H1 (cell line): ENCODE results near the gene ADAM12. TPM values are rescaled to one million over a fixed set of nuclear protein-coding genes. Genes with fewer than 3 reads are reported as not detected.
A peak's percentile ranks its signal among the peaks of the same experiment; 100 is the strongest.
"Not testable (repeated sequence)": the region's sequence is repeated elsewhere in the genome, so short reads cannot be mapped to it uniquely, and the experiment has no call there.

ENCODE experiments used
- CTCF ChIA-PET: fragments of 300-600 bp; sonication (Branson Sonifier 250); formaldehyde crosslinking; loops from one replicate; lab custom pipeline; 2021; ENCODE audit not compliant: partially characterized antibody; lab: Charles Lee
- POLR2A ChIA-PET: fragments of 300-600 bp; sonication (Branson Sonifier 250); formaldehyde crosslinking; loops from one replicate; lab custom pipeline; 2021; ENCODE audit warnings: inconsistent platforms; ENCODE audit not compliant: partially characterized antibody; lab: Charles Lee
- DNase-seq, 2 experiments: peaks; one replicate each; pipeline versions ENCODE4 v3.0.0 to v3.0.0-alpha.2; 2010 to 2022; ENCODE audit warnings: low spot score in 2 of 2, low read depth in 1 of 2, mixed read lengths in 1 of 2
- FAIRE-seq: peaks from 2 replicates; lab custom pipeline; 2011; peaks lifted over from hg19 to GRCh38; lab: Jason Lieb, UNC
- H2AFZ ChIP-seq: 2 replicates; pipeline ENCODE4 v1.8.1; 2012; ENCODE audit warnings: low read length, inconsistent platforms
- H2AK5ac ChIP-seq: 2 replicates; pipeline ENCODE4 v1.6.1; 2013; ENCODE audit warnings: low read depth, low read length
- H2BK120ac ChIP-seq: replicated peaks from 2 replicates; pipeline ENCODE3; 2013; ENCODE audit warnings: low read depth, low read length, inconsistent platforms
- H2BK12ac ChIP-seq: 2 replicates; pipeline ENCODE4 v1.6.1; 2013; ENCODE audit warnings: low read depth, low read length
- H2BK15ac ChIP-seq: 2 replicates; pipeline ENCODE4 v1.6.1; 2013; ENCODE audit warnings: low read length
- H2BK20ac ChIP-seq: 2 replicates; pipeline ENCODE4 v1.6.1; 2013; ENCODE audit warnings: low read length
- H2BK5ac ChIP-seq: 2 replicates; pipeline ENCODE4 v1.6.1; 2013; ENCODE audit warnings: low read depth, low read length
- H3K14ac ChIP-seq: 2 replicates; pipeline ENCODE4 v1.6.1; 2013; ENCODE audit warnings: inconsistent platforms; ENCODE audit not compliant: insufficient read length
- H3K18ac ChIP-seq: 2 replicates; pipeline ENCODE4 v1.6.1; 2013; ENCODE audit warnings: low read length; ENCODE audit errors: extremely low read depth
- H3K23ac ChIP-seq: 2 replicates; pipeline ENCODE4 v1.6.1; 2013; ENCODE audit warnings: inconsistent platforms; ENCODE audit not compliant: insufficient read length
- H3K23me2 ChIP-seq: 2 replicates; pipeline ENCODE4 v1.6.1; 2013; ENCODE audit warnings: low read depth, low read length
- H3K27ac ChIP-seq: 2 replicates; pipeline ENCODE4 v1.6.1; 2011; ENCODE audit warnings: low read depth, low read length, inconsistent platforms
- H3K27me3 ChIP-seq, 4 experiments: replicated peaks in 1 of 4; 1 replicate in 1 of 4; 2 replicates in 3 of 4; pipeline versions ENCODE4 v1.6.1 to v1.8.1; 2011 to 2013; ENCODE audit warnings: low read length in 3 of 4, mild to moderate bottlenecking in 3 of 4, inconsistent platforms in 2 of 4, mixed read lengths in 2 of 4, moderate library complexity in 1 of 4; ENCODE audit not compliant: control insufficient read depth in 3 of 4, insufficient read depth in 3 of 4; ENCODE audit errors: extremely low read depth in 1 of 4
- H3K36me3 ChIP-seq, 4 experiments: 2 replicates each; pipeline versions ENCODE4 v1.6.1 to v1.8.1; 2011 to 2013; ENCODE audit warnings: mild to moderate bottlenecking in 4 of 4, low read length in 3 of 4, moderate library complexity in 2 of 4, control low read depth in 1 of 4, inconsistent platforms in 1 of 4; ENCODE audit not compliant: insufficient read depth in 4 of 4, control insufficient read depth in 2 of 4
- H3K4ac ChIP-seq: replicated peaks from 2 replicates; pipeline ENCODE3; 2013; ENCODE audit warnings: low read length, low read depth, mixed read lengths, inconsistent platforms; ENCODE audit not compliant: insufficient read length
- H3K4me1 ChIP-seq, 4 experiments: replicated peaks in 1 of 4; 1 replicate in 1 of 4; 2 replicates in 3 of 4; pipeline versions ENCODE4 v1.6.1 to v1.8.1; 2011 to 2013; ENCODE audit warnings: low read length in 3 of 4, inconsistent platforms in 2 of 4, mixed read lengths in 1 of 4; ENCODE audit not compliant: insufficient read depth in 4 of 4, control insufficient read depth in 3 of 4
- H3K4me2 ChIP-seq, 2 experiments: 2 replicates each; pipeline versions ENCODE4 v1.6.1 to v1.8.1; 2011 to 2013; ENCODE audit warnings: low read depth in 2 of 2, low read length in 2 of 2, control low read depth in 1 of 2, inconsistent platforms in 1 of 2, mild to moderate bottlenecking in 1 of 2; ENCODE audit not compliant: insufficient read depth in 1 of 2
- H3K4me3 ChIP-seq, 4 experiments: fragments of 200-600, 300-600 bp in 1 of 4; sonication (generic), shearing (Covaris generic), sonication (Bioruptor Twin) in 1 of 4; 2 replicates each; pipeline versions ENCODE4 v1.5.1 to v1.8.1; 2011 to 2016; ENCODE audit warnings: low read length in 4 of 4, low read depth in 3 of 4, control low read depth in 2 of 4, inconsistent platforms in 2 of 4, mild to moderate bottlenecking in 2 of 4, mixed read lengths in 1 of 4, moderate library complexity in 1 of 4; ENCODE audit not compliant: insufficient read depth in 2 of 4; ENCODE audit errors: extremely low read depth in 1 of 4
- H3K56ac ChIP-seq: replicated peaks from 2 replicates; pipeline ENCODE3; 2013; ENCODE audit warnings: low read depth, mild to moderate bottlenecking, mixed read lengths, low read length, inconsistent platforms; ENCODE audit not compliant: insufficient read length
- H3K79me1 ChIP-seq: 2 replicates; pipeline ENCODE4 v1.6.1; 2013; ENCODE audit warnings: low read depth, low read length, control low read depth
- H3K79me2 ChIP-seq, 2 experiments: 2 replicates each; pipeline versions ENCODE4 v1.6.1 to v1.8.1; 2012 to 2013; ENCODE audit warnings: low read length in 2 of 2, mild to moderate bottlenecking in 2 of 2, inconsistent platforms in 1 of 2; ENCODE audit not compliant: insufficient read depth in 2 of 2, control insufficient read depth in 1 of 2
- H3K9ac ChIP-seq, 4 experiments: replicated peaks in 1 of 4; 1 replicate in 1 of 4; 2 replicates in 3 of 4; pipeline versions ENCODE4 v1.6.1 to v1.8.1; 2011 to 2013; ENCODE audit warnings: low read depth in 3 of 4, low read length in 3 of 4, control low read depth in 2 of 4, mild to moderate bottlenecking in 2 of 4, moderate library complexity in 2 of 4, inconsistent platforms in 1 of 4; ENCODE audit errors: extremely low read depth in 1 of 4
- H3K9me3 ChIP-seq, 2 experiments: 2 replicates each; pipeline versions ENCODE4 v1.6.1 to v1.8.1; 2012 to 2013; ENCODE audit warnings: mild to moderate bottlenecking in 2 of 2, moderate library complexity in 2 of 2, control low read depth in 1 of 2, inconsistent platforms in 1 of 2, low read depth in 1 of 2, low read length in 1 of 2, mixed read lengths in 1 of 2; ENCODE audit not compliant: insufficient read depth in 2 of 2
- H4K20me1 ChIP-seq, 2 experiments: replicated peaks in 1 of 2; 2 replicates each; pipeline versions ENCODE3 to v1.8.1; 2011 to 2013; ENCODE audit warnings: inconsistent platforms in 2 of 2, low read length in 2 of 2, mild to moderate bottlenecking in 1 of 2; ENCODE audit not compliant: insufficient read depth in 2 of 2, control insufficient read depth in 1 of 2
- H4K5ac ChIP-seq: 2 replicates; pipeline ENCODE4 v1.6.1; 2013; ENCODE audit warnings: low read length, low read depth, mixed read lengths, inconsistent platforms; ENCODE audit not compliant: insufficient read length
- H4K8ac ChIP-seq: 2 replicates; pipeline ENCODE4 v1.8.0; 2013; ENCODE audit warnings: mild to moderate bottlenecking, moderate library complexity, low read length, inconsistent platforms; ENCODE audit not compliant: insufficient read depth; ENCODE audit errors: extremely low read depth
- H4K91ac ChIP-seq: replicated peaks from 2 replicates; pipeline ENCODE3; 2013; ENCODE audit warnings: low read length, mixed read lengths, inconsistent platforms; ENCODE audit not compliant: insufficient read length
- PHF8 ChIP-seq: fragments of 200-600 bp; sonication (generic); conservative IDR thresholded peaks from 2 replicates; pipeline ENCODE4 v1.7.1; 2012; ENCODE audit warnings: low read depth, mild to moderate bottlenecking, inconsistent platforms, low read length, moderate library complexity
- RAD21 ChIP-seq, 2 experiments: IDR thresholded peaks in 1 of 2; conservative IDR thresholded peaks in 1 of 2; 2 replicates each; pipeline ENCODE4 v1.6.1; 2011; ENCODE audit warnings: low read depth in 2 of 2, low read length in 2 of 2, improper control_type of control experiment in 1 of 2, inconsistent platforms in 1 of 2, mild to moderate bottlenecking in 1 of 2, moderate library complexity in 1 of 2
- WGBS, 2 experiments: shearing (Covaris generic) in 1 of 2; methylation state at CpG; one replicate each; pipeline versions ENCODE4 v1.1.6 to v1.1.7; 2013 to 2015; ENCODE audit warnings: low lambda C conversion rate in 2 of 2, mixed read lengths in 2 of 2, inconsistent platforms in 1 of 2, low coverage in 1 of 2, missing lambda C conversion rate in 1 of 2; ENCODE audit not compliant: insufficient replicate concordance in 2 of 2, insufficient coverage in 1 of 2, insufficient read length in 1 of 2; ENCODE audit errors: extremely low coverage in 1 of 2, missing lambda C conversion rate in 1 of 2; 5-methylcytosine and 5-hydroxymethylcytosine counted together
- polyA plus RNA-seq, 7 experiments: library from polyadenylated mRNA; depleted of rRNA in 3 of 7; stranded (reverse) in 5 of 7; unstranded in 2 of 7; fragments of >200 nt in 5 of 7; fragments of 200-250 nt in 2 of 7; gene quantifications; 1 replicate in 5 of 7; 2 replicates in 1 of 7; 4 replicates in 1 of 7; pipeline versions ENCODE4 v1.2.1 to v1.2.3, GENCODE V29; 2011 to 2013; ENCODE audit warnings: missing spikeins in 2 of 7, mixed read lengths in 2 of 7
- total RNA-seq: library from RNA; stranded (reverse); fragmentation: NEBNext Ultra II Directional; extraction: Animal tissue kit (Norgen Biotek cat#: 25700); gene quantifications from 2 replicates; pipeline ENCODE4 v1.2.1, GENCODE V29; 2021

The ADAM12 gene
- total and polyA plus RNA-seq, 2 of the 8 experiments (the other 6 are each of a cell fraction or from before 2014, with no cell fraction given), result 0.07 to 0.17 TPM

DNA sequence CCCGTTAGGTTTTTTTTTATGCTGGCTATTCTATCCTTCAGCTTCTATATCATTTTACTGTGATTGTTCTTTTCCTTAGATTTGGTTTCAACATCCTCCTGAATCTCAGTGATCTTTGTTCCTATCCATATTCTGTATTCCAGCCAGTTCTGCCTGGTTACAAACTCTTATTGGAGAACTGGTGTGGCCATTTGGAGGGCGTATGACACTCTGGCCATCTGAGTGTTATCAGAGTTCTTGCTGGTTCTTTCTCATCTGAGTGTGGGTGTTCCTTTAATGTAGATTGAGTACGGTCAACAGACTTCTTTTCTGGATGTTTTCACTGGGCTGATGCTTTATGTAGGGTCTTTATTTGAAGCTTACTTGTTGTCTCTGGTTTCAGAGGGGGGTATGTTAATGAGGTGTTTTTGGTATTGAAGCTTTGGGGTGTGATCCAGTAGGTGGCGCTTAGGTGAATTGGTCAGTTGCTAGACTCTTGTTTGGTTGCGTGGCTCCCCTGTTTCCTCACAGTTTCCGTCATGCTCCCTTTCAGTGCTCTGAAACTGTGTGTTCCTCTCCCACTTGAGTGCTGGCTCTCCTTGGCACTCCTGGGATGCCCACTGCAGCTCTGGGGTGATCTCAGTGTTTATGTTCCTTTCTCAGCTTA, 411.2 kb downstream of the ADAM12 start (continued):
- TF ChIP-seq RAD21 (IDR thresholded peaks at IDR 0.05 in 1 of 2, conservative IDR thresholded peaks at IDR 0.05 in 1 of 2; ENCODE audit: low read depth in 2 of 2, low read length in 2 of 2) (peak; percentile 52 to 54), PHF8 (no peak)

DNA sequence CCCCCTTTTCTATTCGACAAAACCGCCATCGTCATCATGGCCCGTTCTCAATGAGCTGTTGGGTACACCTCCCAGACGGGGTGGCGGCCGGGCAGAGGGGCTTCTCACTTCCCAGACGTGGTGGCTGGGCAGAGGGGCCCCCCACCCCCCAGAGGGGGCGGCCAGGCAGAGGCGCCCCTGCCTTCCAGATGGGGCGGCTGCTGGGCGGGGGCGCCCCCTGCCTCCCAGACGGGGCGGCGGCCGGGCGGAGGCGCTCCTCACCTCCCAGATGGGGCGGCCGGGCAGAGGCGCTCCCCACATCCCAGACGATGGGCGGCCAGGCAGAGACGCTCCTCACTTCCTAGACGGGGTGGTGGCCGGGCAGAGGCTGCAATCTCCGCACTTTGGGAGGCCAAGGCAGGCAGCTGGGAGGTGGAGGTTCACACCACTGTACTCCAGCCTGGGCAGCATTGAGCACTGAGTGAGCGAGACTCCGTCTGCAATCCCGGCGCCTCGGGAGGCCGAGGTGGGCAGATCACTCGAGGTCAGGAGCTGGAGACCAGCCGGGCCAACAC, 418.1 kb downstream of the ADAM12 start:
- H3K79me1 ChIP-seq, H3K18ac ChIP-seq, H4K91ac ChIP-seq, H3K27ac ChIP-seq, H3K36me3 ChIP-seq, H4K5ac ChIP-seq, H3K4me3 ChIP-seq, H2AFZ ChIP-seq, DNase-seq, H2BK120ac ChIP-seq, H3K9ac ChIP-seq, H2BK15ac ChIP-seq, H3K4ac ChIP-seq, H2AK5ac ChIP-seq, H3K14ac ChIP-seq, H3K56ac ChIP-seq, H3K4me1 ChIP-seq, H3K23ac ChIP-seq, H3K79me2 ChIP-seq, FAIRE-seq, H4K20me1 ChIP-seq, H2BK12ac ChIP-seq, H2BK20ac ChIP-seq, H3K27me3 ChIP-seq, H3K4me2 ChIP-seq, H2BK5ac ChIP-seq, POLR2A ChIA-PET, H3K23me2 ChIP-seq, H4K8ac ChIP-seq: not testable (repeated sequence)
- WGBS, 2 experiments, result 97% methylated on average over 24 of the region's 36 CpGs; no CpG with 5 or more reads in 1 of the 2 experiments
- H3K9me3 ChIP-seq, result peaks cover 5 to 13% of the 10 kb centered on the region in 2 experiments; a peak in 3 of 4 replicates
- CTCF ChIA-PET, result interaction anchor here (1.0 to 1.7 kb wide), 4 partner anchors 8 to 101 kb away, joined by 3 to 6 read pairs (median 4); no protein-coding TSS in a partner anchor
